AG04449 (cell line): Measurements from ENCODE around the gene TRRAP.

ENCODE experiments used
- CTCF ChIA-PET: fragments of 350-600 bp; formaldehyde crosslinking; extraction: SDS; loops from one replicate; lab custom pipeline; 2021; ENCODE audit warnings: antibody characterized with exemption; lab: Yijun Ruan, JAX
- POLR2A ChIA-PET: fragments of 400-600, 350-600 bp; formaldehyde crosslinking; extraction: SDS; loops from one replicate; lab custom pipeline; 2020; ENCODE audit warnings: antibody characterized with exemption, inconsistent platforms; lab: Yijun Ruan, JAX
- DNase-seq: peaks from one replicate; pipeline ENCODE4 v3.0.0-alpha.2; 2010; ENCODE audit warnings: low read depth, low spot score
- H3K4me3 ChIP-seq: 2 replicates; pipeline ENCODE4 v1.5.1; 2011; ENCODE audit warnings: low read depth, mild to moderate bottlenecking, control low read depth, low read length
- CTCF ChIP-seq: IDR thresholded peaks from one replicate; pipeline ENCODE4 v1.5.1; 2011; ENCODE audit warnings: mild to moderate bottlenecking, moderate library complexity, low read length, control low read depth, inconsistent platforms; ENCODE audit not compliant: insufficient read depth; ENCODE audit errors: missing control alignments

TRRAP gene

DNA sequence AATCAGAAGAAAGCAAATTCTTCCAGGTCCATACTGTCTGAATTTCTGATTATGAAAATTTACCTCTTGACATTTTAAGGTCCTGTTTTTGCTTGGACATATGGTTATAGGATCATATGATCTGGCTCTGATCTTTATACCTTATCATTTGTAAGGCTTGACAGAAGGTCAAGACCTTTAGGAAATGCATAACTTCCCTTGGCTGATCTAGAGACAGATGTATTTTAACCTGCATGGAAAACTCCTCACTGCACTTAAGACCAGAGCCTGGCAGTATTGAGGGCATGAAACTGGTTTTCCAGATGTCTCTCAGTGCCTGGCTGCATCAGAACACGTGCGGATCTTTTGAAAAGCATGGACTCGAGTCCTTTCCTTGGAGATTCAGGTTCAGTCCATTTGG, 55.9 kb downstream of the TRRAP start:
- no peak overlapping the region for H3K4me3 ChIP-seq
- POLR2A ChIA-PET: no interaction called here
- CTCF ChIA-PET: no interaction called here
- DNase-seq: no peak
- no peak for TF ChIP-seq CTCF

- ChIA-PET CTCF (interaction anchor here (0.8 to 1.7 kb wide), 2 partner anchors 57 to 378 kb away, joined by 3 to 4 read pairs; partner anchors contain the start of gene TRRAP), POLR2A (no interaction called here)
- DNase-seq: peak; percentile 23
- TF ChIP-seq CTCF: no peak
- no peak overlapping the region for H3K4me3 ChIP-seq
Measured at GRCh38 chr7:98935811-98936210, 57.5 kb downstream of the TRRAP start.

DNA sequence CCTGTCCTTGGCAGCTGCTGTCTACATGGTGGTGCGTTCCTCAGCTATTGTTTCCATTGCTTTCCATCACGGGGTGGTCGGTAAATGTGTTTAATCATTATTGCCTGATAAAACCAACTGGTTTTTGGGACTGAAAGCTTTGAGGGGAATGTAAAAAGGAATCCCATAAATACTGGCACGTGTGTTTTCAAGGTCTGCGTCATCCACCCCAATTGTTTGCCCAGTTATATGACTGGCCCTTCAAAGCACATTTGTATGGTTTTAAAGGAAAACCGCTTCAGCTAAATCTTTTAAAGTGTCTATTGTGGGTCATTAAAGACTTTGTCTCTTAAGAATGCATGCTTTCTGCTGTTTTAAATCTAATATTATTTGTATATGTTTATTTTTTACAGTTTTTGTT, 65.0 kb downstream of the TRRAP start:
- no peak for DNase-seq
- CTCF ChIA-PET: interaction anchor here (1.5 kb wide), 1 partner anchor 12 kb away, joined by 7 read pairs; no protein-coding TSS in a partner anchor
- TF ChIP-seq CTCF: no peak
- POLR2A ChIA-PET: interaction anchor here (0.6 kb wide), 1 partner anchor 53 kb away, joined by 3 read pairs; no protein-coding TSS in a partner anchor
- H3K4me3 ChIP-seq: no peak overlapping the region

GRCh38 chr7:98944386-98944785, 66.1 kb downstream of the TRRAP start:
- no peak for TF ChIP-seq CTCF
- POLR2A ChIA-PET: no interaction called here
- no peak for DNase-seq
- CTCF ChIA-PET: interaction anchor here (1.5 kb wide), 1 partner anchor 13 kb away, joined by 7 read pairs; no protein-coding TSS in a partner anchor
- H3K4me3 ChIP-seq: no peak overlapping the region

- CTCF ChIA-PET: no interaction called here
- no peak overlapping the region for H3K4me3 ChIP-seq
- no peak for DNase-seq
- no peak for TF ChIP-seq CTCF
- POLR2A ChIA-PET: no interaction called here
Measured at GRCh38 chr7:98945852-98946251, 67.5 kb downstream of the TRRAP start.

- TF ChIP-seq CTCF: no peak
- POLR2A ChIA-PET: no interaction called here
- DNase-seq: no peak
- H3K4me3 ChIP-seq: no peak overlapping the region
- CTCF ChIA-PET: no interaction called here
Measured at GRCh38 chr7:98946389-98946788, 68.1 kb downstream of the TRRAP start.
